ENCODE data around the gene ASIC2. TPM values are rescaled to one million over a fixed set of nuclear protein-coding genes. Genes with fewer than 3 reads are reported as not detected.

Gene ASIC2
- total and polyA plus RNA-seq, 10 donors, result not detected

GRCh38 chr17:33140413-33141099 lies 152.5 kb downstream of the ASIC2 start:
- Histone ChIP-seq H3K27me3 (replicated peaks in 1 of 7) (peaks cover 0 to 39% (median 0%) of the 10 kb centered on the region in 7 donors), H3K4me3 (no peak overlapping the region), H3K4me1 (no peaks in the 10 kb centered on the region), H3K36me3 (no peaks in the 10 kb centered on the region), H3K9me3 (no peaks in the 10 kb centered on the region), H3K27ac (no peak overlapping the region)
- intact Hi-C loops (cut with DNase I; ENCODE audit: low total_unique reads), result no loop called here
- 13 to 38% (median 24%) methylated on average over 2 to 4 of the region's 4 CpGs for WGBS, 5 donors
- no peak for DNase-seq
- TF ChIP-seq CTCF (IDR thresholded peaks at IDR 0.05 in 8 of 11, conservative IDR thresholded peaks at IDR 0.05 in 3 of 11) (no peak), POLR2A (IDR thresholded peaks at IDR 0.05) (no peak), POLR2AphosphoS5 (IDR thresholded peaks at IDR 0.05) (no peak)

GRCh38 chr17:33138627-33139026 lies 154.5 kb downstream of the ASIC2 start:
- H3K36me3 ChIP-seq, result no peaks in the 10 kb centered on the region
- H3K4me1 ChIP-seq, result no peaks in the 10 kb centered on the region
- intact Hi-C loops (cut with DNase I; ENCODE audit: low total_unique reads), result no loop called here
- H3K27me3 ChIP-seq (replicated peaks in 1 of 7), result peaks cover 0 to 45% (median 0%) of the 10 kb centered on the region in 7 donors
- TF ChIP-seq POLR2A (IDR thresholded peaks at IDR 0.05) (no peak), POLR2AphosphoS5 (IDR thresholded peaks at IDR 0.05) (no peak), CTCF (IDR thresholded peaks at IDR 0.05 in 8 of 11, conservative IDR thresholded peaks at IDR 0.05 in 3 of 11) (no peak)
- no peak overlapping the region for H3K4me3 ChIP-seq
- no peaks in the 10 kb centered on the region for H3K9me3 ChIP-seq
- 53 to 77% (median 66%) methylated on average over 3 of the region's 3 CpGs for WGBS, 5 donors
- no peak for DNase-seq
- no peak overlapping the region for H3K27ac ChIP-seq

GRCh38 chr17:33137426-33137825 lies 155.7 kb downstream of the ASIC2 start:
- Histone ChIP-seq H3K36me3 (no peaks in the 10 kb centered on the region), H3K4me3 (no peak overlapping the region)
- intact Hi-C loops (cut with DNase I; ENCODE audit: low total_unique reads), result no loop called here

More at GRCh38 chr17:33137426-33137825, 155.7 kb downstream of the ASIC2 start:
- H3K9me3 ChIP-seq, result no peaks in the 10 kb centered on the region
- H3K27ac ChIP-seq, result no peak overlapping the region
- TF ChIP-seq POLR2AphosphoS5 (IDR thresholded peaks at IDR 0.05) (no peak), POLR2A (IDR thresholded peaks at IDR 0.05) (no peak), CTCF (IDR thresholded peaks at IDR 0.05 in 8 of 11, conservative IDR thresholded peaks at IDR 0.05 in 3 of 11) (no peak)
- no peak for DNase-seq
- no peaks in the 10 kb centered on the region for H3K4me1 ChIP-seq
- peaks cover 0 to 41% (median 0%) of the 10 kb centered on the region in 7 donors for H3K27me3 ChIP-seq (replicated peaks in 1 of 7)
